HCT116 (cell line): ENCODE measurements around the gene VTI1A. TPM values are rescaled to one million over a fixed set of nuclear protein-coding genes. Genes with fewer than 3 reads are reported as not detected.

ENCODE experiments used
- ATAC-seq: fragments of 200-7000 bp; cut with Tn5 transposase; 2 replicates; pipeline ENCODE4 v1.9.1; 2020; ENCODE audit warnings: mild to moderate bottlenecking, moderate library complexity
- BruUV-seq: library from RNA; stranded (reverse); fragments of 400-500 nt; replicated peaks from 2 replicates; lab custom pipeline; 2021; lab: Mats Ljungman, UMichigan
- CTCF ChIA-PET: fragments of 300-600 bp; sonication (Branson Sonifier 250); formaldehyde crosslinking; loops from one replicate; lab custom pipeline; 2021; ENCODE audit warnings: antibody characterized with exemption; lab: Charles Lee
- POLR2A ChIA-PET: fragments of 300-600, 350-600 bp; sonication (Branson Sonifier 250); formaldehyde crosslinking; loops from one replicate; lab custom pipeline; 2021; ENCODE audit warnings: antibody characterized with exemption; lab: Charles Lee
- RAD21 ChIA-PET, 2 experiments: fragments of 300-600 bp; sonication (Branson Sonifier 250); formaldehyde crosslinking; loops; one replicate each; lab custom pipeline; 2023; ENCODE audit warnings: low total read pairs in 2 of 2; ENCODE audit not compliant: uncharacterized antibody in 2 of 2, unreplicated experiment in 2 of 2, low non-redundant PET in 1 of 2; lab: Charles Lee
- DNase-seq: peaks from one replicate; pipeline ENCODE4 v3.0.0-alpha.2; 2010; ENCODE audit warnings: low read depth, low spot score
- H2AFZ ChIP-seq: fragments of 200-600 bp; shearing (Covaris generic), sonication (generic); 2 replicates; pipeline ENCODE4 v1.6.1; 2017; ENCODE audit warnings: low read depth, mixed run types, mixed read lengths, antibody characterized with exemption, low read length; ENCODE audit not compliant: poor library complexity, severe bottlenecking
- H3K27ac ChIP-seq: 2 replicates; pipeline ENCODE4 v1.5.1; 2012; ENCODE audit warnings: low read depth, low read length
- H3K27me3 ChIP-seq: fragments of 200-600 bp; sonication (generic); 2 replicates; pipeline ENCODE4 v1.6.1; 2016; ENCODE audit warnings: mixed run types, low read length, mixed read lengths; ENCODE audit not compliant: insufficient read depth
- H3K36me3 ChIP-seq, 2 experiments: fragments of 200-500 bp in 1 of 2; fragments of 200-600 bp in 1 of 2; sonication (Bioruptor generic) in 1 of 2; sonication (generic) in 1 of 2; 2 replicates each; pipeline versions ENCODE4 v1.5.1 to v1.6.1; 2014 to 2016; ENCODE audit warnings: low read length in 2 of 2, inconsistent platforms in 1 of 2, mixed read lengths in 1 of 2, mixed run types in 1 of 2; ENCODE audit not compliant: insufficient read depth in 2 of 2, control insufficient read depth in 1 of 2
- H3K4me1 ChIP-seq, 2 experiments: fragments of 200-600 bp in 1 of 2; sonication (generic) in 1 of 2; 2 replicates each; pipeline versions ENCODE4 v1.5.1 to v1.6.1; 2012 to 2017; ENCODE audit warnings: low read length in 2 of 2, inconsistent platforms in 1 of 2, mild to moderate bottlenecking in 1 of 2, mixed read lengths in 1 of 2, mixed run types in 1 of 2, moderate library complexity in 1 of 2; ENCODE audit not compliant: insufficient read depth in 2 of 2, control insufficient read depth in 1 of 2
- H3K4me2 ChIP-seq: fragments of 200-600 bp; sonication (generic); 2 replicates; pipeline ENCODE4 v1.6.1; 2017; ENCODE audit warnings: mixed run types, low read length, mixed read lengths
- H3K4me3 ChIP-seq, 2 experiments: fragments of 200-600 bp in 1 of 2; sonication (generic) in 1 of 2; replicated peaks in 1 of 2; 2 replicates each; pipeline ENCODE4 v1.5.1; 2011 to 2016; ENCODE audit warnings: low read length in 2 of 2, control low read depth in 1 of 2, low read depth in 1 of 2, mild to moderate bottlenecking in 1 of 2, mixed read lengths in 1 of 2, mixed run types in 1 of 2
- H3K79me2 ChIP-seq: fragments of 200-600 bp; sonication (generic); 2 replicates; pipeline ENCODE4 v1.6.1; 2017; ENCODE audit warnings: mild to moderate bottlenecking, mixed run types, low read length, moderate library complexity, mixed read lengths; ENCODE audit not compliant: insufficient read depth
- H3K9ac ChIP-seq: fragments of 200-600 bp; sonication (generic); 2 replicates; pipeline ENCODE4 v1.6.1; 2016; ENCODE audit warnings: low read length, mixed read lengths
- H3K9me2 ChIP-seq: fragments of 200-600 bp; sonication (generic), shearing (Covaris generic); 2 replicates; pipeline ENCODE4 v1.6.1; 2017; ENCODE audit warnings: mixed run types, mild to moderate bottlenecking, moderate library complexity; ENCODE audit not compliant: insufficient read depth
- H3K9me3 ChIP-seq, 2 experiments: fragments of 200-500 bp in 1 of 2; fragments of 200-600 bp in 1 of 2; sonication (Bioruptor generic) in 1 of 2; sonication (generic) in 1 of 2; 2 replicates each; pipeline ENCODE4 v1.6.1; 2014 to 2017; ENCODE audit warnings: low read length in 2 of 2, mixed read lengths in 2 of 2, inconsistent platforms in 1 of 2, low read depth in 1 of 2, mild to moderate bottlenecking in 1 of 2, mixed run types in 1 of 2, moderate library complexity in 1 of 2; ENCODE audit not compliant: control insufficient read depth in 1 of 2, insufficient read depth in 1 of 2
- H4K20me1 ChIP-seq: fragments of 200-600 bp; sonication (generic), shearing (Covaris generic); 2 replicates; pipeline ENCODE4 v1.6.1; 2017; ENCODE audit warnings: mixed run types, mild to moderate bottlenecking, moderate library complexity; ENCODE audit not compliant: insufficient read depth
- CTCF ChIP-seq, 3 experiments: fragments of 200-600 bp in 1 of 3; sonication (generic) in 1 of 3; IDR thresholded peaks in 2 of 3; conservative IDR thresholded peaks in 1 of 3; 2 replicates each; pipeline ENCODE4 v1.5.1; 2012 to 2017; ENCODE audit warnings: low read depth in 2 of 3, low read length in 2 of 3, antibody characterized with exemption in 1 of 3, borderline replicate concordance in 1 of 3, control low read depth in 1 of 3, mild to moderate bottlenecking in 1 of 3, mixed read lengths in 1 of 3, mixed run types in 1 of 3, moderate library complexity in 1 of 3; ENCODE audit not compliant: insufficient read depth in 1 of 3
- EGR1 ChIP-seq: IDR thresholded peaks from 2 replicates; pipeline ENCODE4 v1.6.1; 2012; ENCODE audit warnings: low read depth
- FOSL1 ChIP-seq: IDR thresholded peaks from 2 replicates; pipeline ENCODE4 v1.6.1; 2012; ENCODE audit warnings: low read depth
- JUND ChIP-seq: IDR thresholded peaks from 2 replicates; pipeline ENCODE4 v1.6.1; 2012
- POLR2A ChIP-seq: IDR thresholded peaks from 2 replicates; pipeline ENCODE4 v1.7.0; 2011; ENCODE audit warnings: borderline replicate concordance; ENCODE audit not compliant: insufficient read depth, insufficient read length; ENCODE audit errors: extremely low read depth
- TCF7L2 ChIP-seq: IDR thresholded peaks from 2 replicates; pipeline ENCODE4 v1.7.0; 2011; ENCODE audit warnings: borderline replicate concordance, inconsistent platforms; ENCODE audit not compliant: insufficient read depth, insufficient read length; ENCODE audit errors: extremely low read depth
- intact Hi-C: fragments of 100-400 bp; cut with micrococcal nuclease; formaldehyde crosslinking; loops from 2 replicates; pipeline ENCODE4 v1.10.0; 2022
- total RNA-seq: library from RNA; stranded (reverse); gene quantifications from one replicate; pipeline ENCODE4 v1.2.1, GENCODE V29; 2021; ENCODE audit not compliant: unreplicated experiment

The VTI1A gene
- total RNA-seq, 1 experiment from 2014 or later, result 80.7 TPM

GRCh38 chr10:112624546-112625048 lies 177.6 kb downstream of the VTI1A start:
- intact Hi-C loops, result no loop called here
- no peaks in the 10 kb centered on the region for H4K20me1 ChIP-seq
- H3K9me3 ChIP-seq, result no peaks in the 10 kb centered on the region
- H3K4me1 ChIP-seq, result no peaks in the 10 kb centered on the region; a peak in 1 of 4 replicates
- H3K9me2 ChIP-seq, result no peaks in the 10 kb centered on the region
- no peaks in the 10 kb centered on the region for H3K36me3 ChIP-seq
- peaks cover 12% of the 10 kb centered on the region for H3K79me2 ChIP-seq
- CTCF ChIA-PET, result no interaction called here
- POLR2A ChIA-PET, result no interaction called here
- H3K4me3 ChIP-seq, result no peak overlapping the region
- no TSS peak for BruUV-seq
- H2AFZ ChIP-seq, result no peak overlapping the region
- H3K27ac ChIP-seq, result no peak overlapping the region
- H3K4me2 ChIP-seq, result no peak overlapping the region
- RAD21 ChIA-PET, result no interaction called here
- ATAC-seq (no peak), DNase-seq (no peak)
- TF ChIP-seq TCF7L2, result no peak
- H3K9ac ChIP-seq, result no peak overlapping the region
- no peaks in the 10 kb centered on the region for H3K27me3 ChIP-seq

- H3K9me2 ChIP-seq, result no peaks in the 10 kb centered on the region
- CTCF ChIA-PET, result no interaction called here
- H3K4me3 ChIP-seq, result no peak overlapping the region
- POLR2A ChIA-PET, result no interaction called here
- H3K79me2 ChIP-seq, result peaks cover 4% of the 10 kb centered on the region
- TF ChIP-seq POLR2A (no peak), FOSL1 (no peak), CTCF (IDR thresholded peaks at IDR 0.05 in 2 of 3, conservative IDR thresholded peaks at IDR 0.05 in 1 of 3; ENCODE audit: borderline replicate concordance in 1 of 3, insufficient read depth in 1 of 3, low read depth in 2 of 3, low read length in 2 of 3) (no peak), EGR1 (no peak), JUND (no peak)
- intact Hi-C loops, result no loop called here
- H3K4me2 ChIP-seq, result no peak overlapping the region
- H4K20me1 ChIP-seq, result no peaks in the 10 kb centered on the region
- no peaks in the 10 kb centered on the region for H3K9me3 ChIP-seq
- no TSS peak for BruUV-seq
- no peak overlapping the region for H3K27ac ChIP-seq
- DNase-seq (no peak), ATAC-seq (no peak)
- H3K36me3 ChIP-seq, result 0 out of 4 replicates have a peak, but pooled peaks cover 0 to 7% of the 10 kb centered on the region in 2 experiments
- no peak overlapping the region for H3K9ac ChIP-seq
- RAD21 ChIA-PET, result no interaction called here
- H2AFZ ChIP-seq, result no peak overlapping the region
- peaks cover 7 to 34% of the 10 kb centered on the region in 2 experiments; a peak in 3 of 4 replicates for H3K4me1 ChIP-seq
- no peaks in the 10 kb centered on the region for H3K27me3 ChIP-seq
Observed at GRCh38 chr10:112628951-112629609, 182.1 kb downstream of the VTI1A start.
